RWPE2 (cell line): ENCODE results near the gene ACKR1.

Experiments
- ATAC-seq: fragments of 200-7000 bp; cut with Tn5 transposase; 3 replicates; pipeline ENCODE4 v1.9.1; 2021; ENCODE audit warnings: low read depth
- DNase-seq: peaks from one replicate; pipeline ENCODE4 v3.0.0-alpha.2; 2020; ENCODE audit warnings: low spot score
- H3K27ac ChIP-seq: fragments of 450-650 bp; 2 replicates; pipeline ENCODE4 v1.5.1; 2017; ENCODE audit warnings: mild to moderate bottlenecking; ENCODE audit not compliant: poor library complexity, severe bottlenecking
- H3K27me3 ChIP-seq: fragments of 250-450 bp; sonication (Bioruptor Pico); 2 replicates; pipeline ENCODE4 v1.5.1; 2021; ENCODE audit warnings: mild to moderate bottlenecking, moderate library complexity; ENCODE audit not compliant: insufficient read depth, poor library complexity, severe bottlenecking
- H3K36me3 ChIP-seq: fragments of 250-450 bp; sonication (Bioruptor Pico); 2 replicates; pipeline ENCODE4 v1.5.1; 2020; ENCODE audit warnings: low read depth, mild to moderate bottlenecking, moderate library complexity
- H3K4me1 ChIP-seq: fragments of 250-450 bp; sonication (Bioruptor Pico); 2 replicates; pipeline ENCODE4 v1.5.1; 2021; ENCODE audit warnings: mild to moderate bottlenecking, moderate library complexity; ENCODE audit not compliant: insufficient read depth, poor library complexity, severe bottlenecking
- H3K4me3 ChIP-seq: fragments of 250-450 bp; sonication (Bioruptor Pico); 2 replicates; pipeline ENCODE4 v1.5.1; 2021; ENCODE audit warnings: mild to moderate bottlenecking, moderate library complexity; ENCODE audit not compliant: severe bottlenecking
- H3K9me3 ChIP-seq: fragments of 250-450 bp; sonication (Bioruptor Pico); 2 replicates; pipeline ENCODE4 v1.5.1; 2021; ENCODE audit warnings: mild to moderate bottlenecking, moderate library complexity; ENCODE audit not compliant: severe bottlenecking
- CTCF ChIP-seq: fragments of 450-650 bp; IDR thresholded peaks from one replicate; pipeline ENCODE4 v1.5.1; 2017; ENCODE audit warnings: mild to moderate bottlenecking, moderate library complexity; ENCODE audit not compliant: poor library complexity, severe bottlenecking

ACKR1 gene

DNA sequence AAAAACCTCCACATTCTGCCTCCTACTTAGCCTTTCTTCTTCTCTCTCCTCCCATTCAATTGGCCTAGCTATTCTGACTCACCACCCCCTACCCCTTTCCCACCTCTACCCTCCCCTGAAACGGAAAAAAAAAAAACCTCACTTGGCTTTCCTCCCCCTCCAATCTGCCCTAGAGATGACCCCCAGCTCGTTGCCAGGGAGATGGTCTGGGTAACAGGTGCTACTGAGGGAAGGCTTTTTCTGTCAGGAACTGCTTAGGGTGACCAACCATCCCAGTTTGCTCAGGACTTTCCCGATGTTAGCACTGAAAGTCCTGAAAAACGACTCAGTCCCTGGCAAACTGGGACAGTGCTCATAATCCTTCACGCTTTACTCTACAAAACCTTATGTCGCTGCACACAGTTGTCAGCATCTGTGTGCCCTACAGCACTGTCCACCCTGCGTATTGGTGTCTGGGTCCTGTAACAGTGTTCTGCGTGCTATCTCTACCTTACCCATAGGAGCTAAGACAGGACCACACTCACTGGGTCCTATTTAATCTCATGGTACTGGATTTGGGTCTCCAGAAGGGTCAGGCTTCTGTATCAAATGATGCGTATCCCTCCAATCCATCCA lies 41.0 kb upstream of the ACKR1 start:
- Histone ChIP-seq H3K27me3 (peaks cover 41% of the 10 kb centered on the region), H3K9me3 (no peaks in the 10 kb centered on the region), H3K4me3 (no peak overlapping the region), H3K4me1 (peaks cover 7% of the 10 kb centered on the region), H3K36me3 (no peaks in the 10 kb centered on the region), H3K27ac (no peak overlapping the region)
- ATAC-seq (no peak), DNase-seq (no peak)
- no peak for TF ChIP-seq CTCF

DNA sequence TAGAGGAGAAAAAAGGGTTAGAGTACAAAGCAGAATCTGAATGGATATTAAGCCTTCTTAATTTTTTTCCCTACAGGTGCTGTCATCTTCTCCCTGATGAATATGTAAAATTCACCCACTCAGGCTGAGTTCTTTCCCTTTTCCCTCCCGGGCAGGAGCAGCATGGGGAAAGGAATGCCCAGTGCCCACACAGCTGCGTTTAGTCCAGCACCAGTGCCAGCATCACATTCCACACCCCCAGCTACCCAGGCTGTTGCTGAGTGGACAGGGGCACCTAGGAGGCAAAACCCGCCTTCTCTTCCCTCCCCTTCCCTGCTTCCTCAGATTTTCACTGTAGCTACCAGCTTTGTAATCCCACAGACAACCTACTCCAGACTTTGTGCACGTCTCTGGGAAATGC lies 36.6 kb upstream of the ACKR1 start:
- H3K4me1 ChIP-seq, result no peaks in the 10 kb centered on the region
- DNase-seq (no peak), ATAC-seq (no peak)
- peaks cover 76% of the 10 kb centered on the region for H3K27me3 ChIP-seq
- H3K36me3 ChIP-seq, result no peaks in the 10 kb centered on the region
- no peak overlapping the region for H3K27ac ChIP-seq
- no peak for TF ChIP-seq CTCF
- H3K9me3 ChIP-seq, result no peaks in the 10 kb centered on the region
- H3K4me3 ChIP-seq, result no peak overlapping the region

DNA sequence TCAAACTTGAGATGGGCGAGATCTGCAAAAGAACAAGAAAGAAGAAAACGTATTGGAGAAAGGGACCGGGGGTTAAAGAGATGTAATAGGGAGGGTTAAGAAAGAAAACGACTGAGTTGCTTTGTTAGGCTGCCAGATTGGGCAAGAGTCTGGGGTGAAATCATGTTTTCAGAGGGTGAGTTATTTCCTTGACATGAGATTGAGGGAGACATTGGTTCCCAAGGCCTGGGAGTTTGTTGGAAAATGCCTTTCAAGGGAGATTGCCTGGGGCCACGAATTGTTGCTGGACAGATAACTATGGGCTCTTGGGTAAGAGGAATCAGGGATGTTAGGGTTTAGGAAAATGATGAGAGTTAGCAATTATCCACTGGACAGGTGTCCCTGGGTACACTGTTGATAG lies 34.0 kb upstream of the ACKR1 start:
- peak; percentile 40; the same call in 2 of the 3 replicates for ATAC-seq
- peaks cover 86% of the 10 kb centered on the region for H3K27me3 ChIP-seq
- DNase-seq, result no peak

GRCh38 chr1:159171254-159171687 lies 33.4 kb upstream of the ACKR1 start, which contains the start of gene CADM3:
Gene CADM3 (plus strand): TSS chr1:159171615. CDS start chr1:159171766, 151 bp downstream.
- peak within 1 kb of the TSS; percentile 7 for H3K4me3 ChIP-seq

More for the DNA sequence above, 34.0 kb upstream of the ACKR1 start:
- no peak for TF ChIP-seq CTCF
- no peaks in the 10 kb centered on the region for H3K36me3 ChIP-seq
- no peak overlapping the region for H3K4me3 ChIP-seq
- H3K4me1 ChIP-seq, result no peaks in the 10 kb centered on the region
- H3K27ac ChIP-seq, result no peak overlapping the region
- no peaks in the 10 kb centered on the region for H3K9me3 ChIP-seq

More at GRCh38 chr1:159171254-159171687, 33.4 kb upstream of the ACKR1 start, which contains the start of gene CADM3:
- DNase-seq, result no peak
- no peak for TF ChIP-seq CTCF
- H3K27ac ChIP-seq, result no peak within 1 kb of the TSS
- no peak for ATAC-seq
- no peaks in the 10 kb centered on the region for H3K36me3 ChIP-seq
- no peaks in the 10 kb centered on the region for H3K4me1 ChIP-seq
- H3K27me3 ChIP-seq, result peaks cover 80% of the 10 kb centered on the region
- H3K9me3 ChIP-seq, result no peaks in the 10 kb centered on the region
